K562 (cell line): ENCODE measurements around the gene HS2ST1. TPM values are rescaled to one million over a fixed set of nuclear protein-coding genes. Genes with fewer than 3 reads are reported as not detected.

Experiments
- BCLAF1 ChIP-seq, 2 experiments: fragments of 450-650 bp in 1 of 2; IDR thresholded peaks; 2 replicates each; pipeline ENCODE4 v1.6.1; 2011 to 2017; ENCODE audit warnings: low read depth in 2 of 2, antibody characterized with exemption in 1 of 2, borderline replicate concordance in 1 of 2, low read length in 1 of 2, mild to moderate bottlenecking in 1 of 2, mixed read lengths in 1 of 2; ENCODE audit not compliant: control insufficient read depth in 1 of 2
- C11orf30 ChIP-seq: fragments of 450-650 bp; IDR thresholded peaks from 2 replicates; pipeline ENCODE4 v1.6.1; 2016; ENCODE audit warnings: low read depth, mild to moderate bottlenecking
- CBX8 ChIP-seq: fragments of 200-600 bp; sonication (generic); IDR thresholded peaks from 2 replicates; pipeline ENCODE4 v1.6.1; 2012; ENCODE audit warnings: borderline replicate concordance, mixed run types, low read depth, mild to moderate bottlenecking, moderate library complexity, mixed read lengths, low read length, control low read depth, inconsistent platforms; ENCODE audit not compliant: poor library complexity, severe bottlenecking; ENCODE audit errors: extremely low read depth
- CEBPB ChIP-seq: fragments of 450-650 bp; IDR thresholded peaks from 2 replicates; pipeline ENCODE4 v1.6.1; 2016; ENCODE audit warnings: missing genetic modification characterization, missing compliant biosample characterization
- CREBBP ChIP-seq: IDR thresholded peaks from one replicate; pipeline ENCODE4 v1.6.1; 2012; ENCODE audit warnings: low read depth, mild to moderate bottlenecking, control low read depth, inconsistent platforms, low read length
- CTCF ChIP-seq, 3 experiments: IDR thresholded peaks in 2 of 3; conservative IDR thresholded peaks in 1 of 3; 2 replicates each; pipeline ENCODE4 v1.5.1; 2011 to 2012; ENCODE audit warnings: low read length in 3 of 3, mild to moderate bottlenecking in 3 of 3, control low read depth in 2 of 3, improper control_type of control experiment in 1 of 3, inconsistent platforms in 1 of 3, low read depth in 1 of 3, mixed read lengths in 1 of 3, moderate library complexity in 1 of 3; ENCODE audit not compliant: insufficient read depth in 2 of 3
- MAFF ChIP-seq: IDR thresholded peaks from 2 replicates; pipeline ENCODE4 v1.6.1; 2012; ENCODE audit warnings: low read length, improper control_type of control experiment
- MAFG ChIP-seq: fragments of 450-650 bp; conservative IDR thresholded peaks from 2 replicates; pipeline ENCODE4 v1.6.1; 2016; ENCODE audit warnings: missing genetic modification characterization, missing compliant biosample characterization
- STAG1 ChIP-seq: sonication (generic); formaldehyde crosslinking; IDR thresholded peaks from 2 replicates; pipeline ENCODE4 v1.5.0; 2020; ENCODE audit warnings: missing genetic modification reagents, borderline replicate concordance
- UBTF ChIP-seq, 2 experiments: IDR thresholded peaks; 2 replicates each; pipeline ENCODE4 v1.6.1; 2012; ENCODE audit warnings: improper control_type of control experiment in 2 of 2, low read depth in 2 of 2, low read length in 2 of 2, borderline replicate concordance in 1 of 2
- USF1 ChIP-seq: sonication (generic); formaldehyde crosslinking; IDR thresholded peaks from 2 replicates; pipeline ENCODE4 v1.9.0; 2022; ENCODE audit warnings: mild to moderate bottlenecking, missing genetic modification reagents
- ZNF175 ChIP-seq: fragments of 200-800 bp; sonication (Bioruptor generic); IDR thresholded peaks from 2 replicates; pipeline ENCODE4 v1.6.1; 2016; ENCODE audit warnings: low read depth, mild to moderate bottlenecking, missing genetic modification characterization, missing compliant biosample characterization
- ZNF583 ChIP-seq: fragments of 250-450 bp; sonication (Bioruptor Pico); IDR thresholded peaks from 2 replicates; pipeline ENCODE4 v1.4.0; 2020
- polyA plus RNA-seq, 8 experiments: library from polyadenylated mRNA; depleted of rRNA in 4 of 8; stranded (reverse) in 5 of 8; unstranded in 3 of 8; fragments of >200 nt; fragmentation: Nextera tagmentation in 2 of 8; fragmentation: Illumina TruSeq in 1 of 8; extraction: Ambion mirVana in 2 of 8; extraction: Trizol in 1 of 8; gene quantifications; 2 replicates each; pipeline versions ENCODE4 v1.2.1 to v1.2.3, GENCODE V29; 2011 to 2014; ENCODE audit warnings: inconsistent platforms in 1 of 8, missing spikeins in 1 of 8
- total RNA-seq, 7 experiments: library from RNA; depleted of rRNA in 6 of 7; stranded (reverse); fragments of >200 nt in 6 of 7; fragmentation: Illumina TruSeq in 2 of 7; extraction: Trizol in 2 of 7; gene quantifications; 2 replicates each; pipeline versions ENCODE4 v1.2.1 to v1.2.3, GENCODE V29; 2011 to 2021; ENCODE audit warnings: low replicate concordance in 1 of 7

Gene HS2ST1
- total and polyA plus RNA-seq, 9 of the 15 experiments (the other 6 are each of a cell fraction or from before 2014, with no cell fraction given) = 7.7 to 43.3 (median 25.8) TPM

- TF ChIP-seq BCLAF1 (IDR thresholded peaks at IDR 0.05; ENCODE audit: borderline replicate concordance in 1 of 2, control insufficient read depth in 1 of 2, low read depth in 2 of 2, low read length in 1 of 2) = no peak
- TF ChIP-seq C11orf30 = peak; percentile 57
- TF ChIP-seq MAFF = peak; percentile 23; the same call in 1 of the 2 replicates
- 0 out of 4 replicates have a peak, but pooled peaks of 1 of the 2 experiments have one; percentile 30 for TF ChIP-seq UBTF (IDR thresholded peaks at IDR 0.05; ENCODE audit: borderline replicate concordance in 1 of 2, low read depth in 2 of 2, low read length in 2 of 2)
- no peak for TF ChIP-seq USF1 (CRISPR knock-in tag)
- no peak for TF ChIP-seq ZNF583 (CRISPR knock-in tag)
- TF ChIP-seq CEBPB (tag) = peak; percentile 48
- TF ChIP-seq CBX8 = peak; percentile 40
- TF ChIP-seq ZNF175 (CRISPR knock-in tag) = no peak
- TF ChIP-seq STAG1 = peak; percentile 66; the same call in 1 of the 2 replicates
- peak; percentile 60 to 76 (median 68) for TF ChIP-seq CTCF (IDR thresholded peaks at IDR 0.05 in 2 of 3, conservative IDR thresholded peaks at IDR 0.05 in 1 of 3; ENCODE audit: insufficient read depth in 2 of 3, low read depth in 1 of 3, low read length in 3 of 3)
- peak; percentile 71 for TF ChIP-seq MAFG (tag)
- no peak for TF ChIP-seq CREBBP
Observed at GRCh38 chr1:87151500-87152421, 237.3 kb downstream of the HS2ST1 start (continued).
